HEK293 (cell line): ENCODE measurements around the gene FRMPD4.

Experiments
- CTCF ChIA-PET: fragments of 350-600 bp; formaldehyde crosslinking; extraction: SDS; loops from one replicate; lab custom pipeline; 2021; ENCODE audit warnings: antibody characterized with exemption; lab: Yijun Ruan, JAX
- POLR2A ChIA-PET: fragments of 300-600 bp; formaldehyde crosslinking; extraction: SDS; loops from one replicate; lab custom pipeline; 2020; ENCODE audit warnings: antibody characterized with exemption, inconsistent platforms; lab: Yijun Ruan, JAX
- H3K27ac ChIP-seq: fragments of 200-500 bp; sonication (Bioruptor generic); 2 replicates; pipeline ENCODE4 v1.5.1; 2014; ENCODE audit warnings: low read depth, low read length, control low read depth, inconsistent platforms; ENCODE audit errors: extremely low read depth
- H3K36me3 ChIP-seq, 2 experiments: fragments of 200-500 bp in 1 of 2; sonication (Bioruptor generic) in 1 of 2; 1 replicate in 1 of 2; 2 replicates in 1 of 2; pipeline ENCODE4 v1.5.1; 2014 to 2017; ENCODE audit warnings: inconsistent platforms in 2 of 2, low read length in 2 of 2; ENCODE audit not compliant: control insufficient read depth in 2 of 2, insufficient read depth in 1 of 2
- H3K4me1 ChIP-seq: fragments of 200-500 bp; sonication (Bioruptor generic); 2 replicates; pipeline ENCODE4 v1.5.1; 2014; ENCODE audit warnings: mild to moderate bottlenecking, low read length, inconsistent platforms; ENCODE audit not compliant: control insufficient read depth, insufficient read depth
- H3K4me3 ChIP-seq: 2 replicates; pipeline ENCODE4 v1.5.1; 2011; ENCODE audit warnings: low read depth, mild to moderate bottlenecking, control low read depth, low read length, moderate library complexity
- H3K9me3 ChIP-seq: fragments of 200-500 bp; sonication (Bioruptor generic); 2 replicates; pipeline ENCODE4 v1.5.1; 2014; ENCODE audit warnings: low read depth, low read length, inconsistent platforms; ENCODE audit not compliant: control insufficient read depth, insufficient read depth
- GFI1B ChIP-seq: fragments of 450-650 bp; formaldehyde crosslinking; IDR thresholded peaks from 2 replicates; pipeline ENCODE4 v1.5.1; 2016; ENCODE audit warnings: missing biosample characterization, missing genetic modification characterization
- GLI2 ChIP-seq: fragments of 450-650 bp; formaldehyde crosslinking; IDR thresholded peaks from 2 replicates; pipeline ENCODE4; 2017; ENCODE audit warnings: missing biosample characterization, missing genetic modification characterization, low read depth, borderline replicate concordance
- GLIS1 ChIP-seq: fragments of 450-650 bp; formaldehyde crosslinking; IDR thresholded peaks from 2 replicates; pipeline ENCODE4 v1.5.1; 2016; ENCODE audit warnings: missing biosample characterization, missing genetic modification characterization
- GLIS2 ChIP-seq: fragments of 450-650 bp; formaldehyde crosslinking; IDR thresholded peaks from 2 replicates; pipeline ENCODE4 v1.5.1; 2016; ENCODE audit warnings: missing biosample characterization, missing genetic modification characterization
- KLF16 ChIP-seq: fragments of 450-650 bp; formaldehyde crosslinking; IDR thresholded peaks from 2 replicates; pipeline ENCODE4 v1.5.1; 2017; ENCODE audit warnings: missing biosample characterization, missing genetic modification characterization
- KLF8 ChIP-seq: fragments of 450-650 bp; formaldehyde crosslinking; IDR thresholded peaks from 2 replicates; pipeline ENCODE4 v1.5.1; 2016; ENCODE audit warnings: missing biosample characterization, missing genetic modification characterization
- OVOL3 ChIP-seq: fragments of 450-650 bp; formaldehyde crosslinking; IDR thresholded peaks from 2 replicates; pipeline ENCODE4 v1.5.1; 2016; ENCODE audit warnings: missing biosample characterization, missing genetic modification characterization
- ZNF112 ChIP-seq: fragments of 450-650 bp; formaldehyde crosslinking; IDR thresholded peaks from 2 replicates; pipeline ENCODE4 v1.5.0; 2017; ENCODE audit warnings: missing biosample characterization, missing genetic modification characterization
- ZNF140 ChIP-seq: fragments of 450-650 bp; formaldehyde crosslinking; IDR thresholded peaks from 2 replicates; pipeline ENCODE4 v1.5.1; 2016; ENCODE audit warnings: missing biosample characterization, missing genetic modification characterization
- ZNF157 ChIP-seq: fragments of 450-650 bp; formaldehyde crosslinking; IDR thresholded peaks from 2 replicates; pipeline ENCODE4 v1.5.1; 2016; ENCODE audit warnings: missing biosample characterization, missing genetic modification characterization
- ZNF169 ChIP-seq: fragments of 450-650 bp; formaldehyde crosslinking; IDR thresholded peaks from 2 replicates; pipeline ENCODE4 v1.5.1; 2016; ENCODE audit warnings: missing biosample characterization, missing genetic modification characterization
- ZNF19 ChIP-seq: fragments of 450-650 bp; formaldehyde crosslinking; IDR thresholded peaks from 2 replicates; pipeline ENCODE4; 2016; ENCODE audit warnings: missing biosample characterization, missing genetic modification characterization, low read depth
- ZNF266 ChIP-seq: fragments of 450-650 bp; formaldehyde crosslinking; IDR thresholded peaks from 2 replicates; pipeline ENCODE4 v1.5.1; 2016; ENCODE audit warnings: missing biosample characterization, missing genetic modification characterization, low read depth
- ZNF501 ChIP-seq: fragments of 450-650 bp; formaldehyde crosslinking; IDR thresholded peaks from 2 replicates; pipeline ENCODE4 v1.5.1; 2016; ENCODE audit warnings: missing biosample characterization, missing genetic modification characterization
- ZNF544 ChIP-seq: fragments of 450-650 bp; formaldehyde crosslinking; IDR thresholded peaks from 2 replicates; pipeline ENCODE4 v1.5.0; 2017; ENCODE audit warnings: missing biosample characterization, missing genetic modification characterization
- ZNF549 ChIP-seq: fragments of 450-650 bp; IDR thresholded peaks from 2 replicates; pipeline ENCODE4 v1.5.1; 2018; ENCODE audit warnings: missing biosample characterization, missing genetic modification characterization, mild to moderate bottlenecking, inconsistent platforms, moderate library complexity
- ZNF555 ChIP-seq: fragments of 450-650 bp; formaldehyde crosslinking; conservative IDR thresholded peaks from 2 replicates; pipeline ENCODE4 v1.5.1; 2017; ENCODE audit warnings: missing biosample characterization, mild to moderate bottlenecking, missing genetic modification characterization, inconsistent platforms
- ZNF624 ChIP-seq: fragments of 450-650 bp; formaldehyde crosslinking; IDR thresholded peaks from 2 replicates; pipeline ENCODE4 v1.5.1; 2017; ENCODE audit warnings: missing biosample characterization, missing genetic modification characterization
- ZNF626 ChIP-seq: fragments of 450-650 bp; sonication (Bioruptor Pico); formaldehyde crosslinking; IDR thresholded peaks from 2 replicates; pipeline ENCODE4 v1.5.1; 2018; ENCODE audit warnings: missing biosample characterization, missing genetic modification characterization, inconsistent platforms
- ZNF654 ChIP-seq: fragments of 450-650 bp; formaldehyde crosslinking; IDR thresholded peaks from 2 replicates; pipeline ENCODE4 v1.5.1; 2016; ENCODE audit warnings: low read depth, missing biosample characterization, missing genetic modification characterization
- ZNF747 ChIP-seq: fragments of 450-650 bp; formaldehyde crosslinking; IDR thresholded peaks from 2 replicates; pipeline ENCODE4 v1.5.1; 2016; ENCODE audit warnings: missing biosample characterization, missing genetic modification characterization
- ZNF791 ChIP-seq: fragments of 450-650 bp; formaldehyde crosslinking; IDR thresholded peaks from 2 replicates; pipeline ENCODE4 v1.5.1; 2016; ENCODE audit warnings: missing biosample characterization, missing genetic modification characterization
- ZNF792 ChIP-seq: fragments of 450-650 bp; formaldehyde crosslinking; IDR thresholded peaks from 2 replicates; pipeline ENCODE4 v1.5.1; 2016; ENCODE audit warnings: missing biosample characterization, missing genetic modification characterization
- ZNF837 ChIP-seq: fragments of 450-650 bp; formaldehyde crosslinking; IDR thresholded peaks from 2 replicates; pipeline ENCODE4 v1.5.1; 2016; ENCODE audit warnings: missing biosample characterization, missing genetic modification characterization
- ZSCAN23 ChIP-seq: fragments of 450-650 bp; formaldehyde crosslinking; IDR thresholded peaks from 2 replicates; pipeline ENCODE4 v1.5.1; 2016; ENCODE audit warnings: missing biosample characterization, missing genetic modification characterization
- ZSCAN30 ChIP-seq: fragments of 450-650 bp; IDR thresholded peaks from 2 replicates; pipeline ENCODE4 v1.5.1; 2018; ENCODE audit warnings: missing biosample characterization, mild to moderate bottlenecking, missing genetic modification characterization, moderate library complexity
- TF ChIP-seq, protein P1 (sequence below): fragments of 450-650 bp; IDR thresholded peaks from 2 replicates; pipeline ENCODE4 v1.5.1; 2018; ENCODE audit warnings: missing biosample characterization, missing genetic modification characterization
- TF ChIP-seq, protein P2 (sequence below): fragments of 450-650 bp; formaldehyde crosslinking; IDR thresholded peaks from 2 replicates; pipeline ENCODE4 v1.5.1; 2016; ENCODE audit warnings: missing biosample characterization, missing genetic modification characterization
- TF ChIP-seq, protein P3 (sequence below): fragments of 450-650 bp; formaldehyde crosslinking; IDR thresholded peaks from 2 replicates; pipeline ENCODE4 v1.5.1; 2016; ENCODE audit warnings: missing biosample characterization, missing genetic modification characterization

FRMPD4 gene

GRCh38 chrX:12197030-12197429 is 58.8 kb downstream of the FRMPD4 start:
- Histone ChIP-seq H3K36me3 (no peaks in the 10 kb centered on the region), H3K4me3 (no peak overlapping the region), H3K4me1 (no peaks in the 10 kb centered on the region), H3K9me3 (no peaks in the 10 kb centered on the region), H3K27ac (no peak overlapping the region)
- TF ChIP-seq GLIS2 (no peak), ZNF791 (no peak)
- CTCF ChIA-PET: no interaction called here
- POLR2A ChIA-PET: no interaction called here

DNA sequence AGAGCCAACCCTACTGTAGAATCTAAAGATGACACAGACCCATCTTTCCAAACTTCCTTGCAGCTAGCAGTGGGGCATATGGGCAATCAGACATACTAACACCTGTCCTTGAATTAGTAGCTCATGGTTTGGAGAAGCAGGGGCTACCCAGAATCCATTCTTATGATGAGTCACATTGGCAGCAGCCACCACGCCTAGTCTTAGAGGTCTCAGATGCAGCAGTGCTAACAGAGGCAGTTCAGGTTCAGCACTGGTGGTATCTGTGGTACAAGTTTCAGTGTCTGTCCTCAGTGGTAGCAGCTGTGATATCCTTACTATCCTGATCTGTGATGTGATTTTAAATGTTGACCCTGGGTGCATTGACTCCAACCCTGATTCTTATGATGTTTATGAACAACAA is 68.1 kb downstream of the FRMPD4 start:
- Histone ChIP-seq H3K4me3 (no peak overlapping the region), H3K36me3 (no peaks in the 10 kb centered on the region), H3K27ac (no peak overlapping the region), H3K9me3 (no peaks in the 10 kb centered on the region), H3K4me1 (no peaks in the 10 kb centered on the region)
- CTCF ChIA-PET: no interaction called here
- TF ChIP-seq KLF8 (tag by site-specific recombination) (no peak), ZNF157 (tag by site-specific recombination) (no peak), ZNF112 (tag by site-specific recombination) (no peak), ZNF747 (tag by site-specific recombination) (no peak), ZNF555 (tag by site-specific recombination) (no peak), OVOL3 (tag by site-specific recombination) (no peak), ZNF792 (tag by site-specific recombination) (no peak), ZSCAN30 (no peak), ZNF549 (tag by site-specific recombination) (no peak), ZNF266 (no peak), KLF16 (tag by site-specific recombination) (no peak), ZNF140 (tag by site-specific recombination) (no peak), ZSCAN23 (no peak), GLI2 (tag by site-specific recombination) (no peak), ZNF501 (no peak)
- TF ChIP-seq, protein P1, sequence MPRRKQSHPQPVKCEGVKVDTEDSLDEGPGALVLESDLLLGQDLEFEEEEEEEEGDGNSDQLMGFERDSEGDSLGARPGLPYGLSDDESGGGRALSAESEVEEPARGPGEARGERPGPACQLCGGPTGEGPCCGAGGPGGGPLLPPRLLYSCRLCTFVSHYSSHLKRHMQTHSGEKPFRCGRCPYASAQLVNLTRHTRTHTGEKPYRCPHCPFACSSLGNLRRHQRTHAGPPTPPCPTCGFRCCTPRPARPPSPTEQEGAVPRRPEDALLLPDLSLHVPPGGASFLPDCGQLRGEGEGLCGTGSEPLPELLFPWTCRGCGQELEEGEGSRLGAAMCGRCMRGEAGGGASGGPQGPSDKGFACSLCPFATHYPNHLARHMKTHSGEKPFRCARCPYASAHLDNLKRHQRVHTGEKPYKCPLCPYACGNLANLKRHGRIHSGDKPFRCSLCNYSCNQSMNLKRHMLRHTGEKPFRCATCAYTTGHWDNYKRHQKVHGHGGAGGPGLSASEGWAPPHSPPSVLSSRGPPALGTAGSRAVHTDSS: no peak
- POLR2A ChIA-PET: no interaction called here

DNA sequence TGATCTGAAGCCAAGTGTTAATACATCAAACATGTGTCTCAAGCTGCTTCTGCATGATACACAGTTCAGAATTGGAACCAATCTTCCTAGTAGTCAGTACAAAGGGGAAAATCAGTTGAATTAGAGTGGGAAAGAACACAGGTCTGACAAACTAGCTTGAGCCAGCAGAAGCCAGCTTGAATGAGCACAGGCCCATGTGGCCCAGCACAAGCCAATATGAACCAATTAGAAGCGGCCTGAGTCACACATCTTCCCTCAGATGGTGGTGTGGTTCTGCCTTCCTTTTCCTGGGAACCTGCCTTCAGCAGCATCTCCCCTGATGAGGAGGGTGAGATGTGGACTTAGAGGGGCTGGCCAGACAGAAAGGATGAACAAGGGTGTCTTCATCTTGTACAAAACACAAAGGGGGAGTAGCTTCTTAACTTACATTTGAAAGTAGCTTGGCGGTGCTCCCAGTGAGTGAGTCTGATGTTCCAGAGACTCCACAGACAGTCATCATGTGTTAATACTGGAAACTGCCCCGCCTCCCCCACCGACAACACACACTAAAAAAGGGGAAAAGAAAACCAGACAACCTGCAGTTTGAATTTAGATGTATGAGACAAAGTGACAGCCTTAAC is 72.0 kb downstream of the FRMPD4 start:
- ChIA-PET POLR2A (no interaction called here), CTCF (no interaction called here)
- Histone ChIP-seq H3K27ac (no peak overlapping the region), H3K4me1 (no peaks in the 10 kb centered on the region), H3K9me3 (no peaks in the 10 kb centered on the region), H3K4me3 (no peak overlapping the region), H3K36me3 (no peaks in the 10 kb centered on the region)
- no peak for TF ChIP-seq ZNF654 (tag by site-specific recombination)
- no peak for TF ChIP-seq ZNF626
- no peak for TF ChIP-seq ZNF19 (tag by site-specific recombination)
- no peak for TF ChIP-seq ZNF544
- no peak for TF ChIP-seq GLIS1
- no peak for TF ChIP-seq GFI1B (tag by site-specific recombination)
- TF ChIP-seq, protein P2, sequence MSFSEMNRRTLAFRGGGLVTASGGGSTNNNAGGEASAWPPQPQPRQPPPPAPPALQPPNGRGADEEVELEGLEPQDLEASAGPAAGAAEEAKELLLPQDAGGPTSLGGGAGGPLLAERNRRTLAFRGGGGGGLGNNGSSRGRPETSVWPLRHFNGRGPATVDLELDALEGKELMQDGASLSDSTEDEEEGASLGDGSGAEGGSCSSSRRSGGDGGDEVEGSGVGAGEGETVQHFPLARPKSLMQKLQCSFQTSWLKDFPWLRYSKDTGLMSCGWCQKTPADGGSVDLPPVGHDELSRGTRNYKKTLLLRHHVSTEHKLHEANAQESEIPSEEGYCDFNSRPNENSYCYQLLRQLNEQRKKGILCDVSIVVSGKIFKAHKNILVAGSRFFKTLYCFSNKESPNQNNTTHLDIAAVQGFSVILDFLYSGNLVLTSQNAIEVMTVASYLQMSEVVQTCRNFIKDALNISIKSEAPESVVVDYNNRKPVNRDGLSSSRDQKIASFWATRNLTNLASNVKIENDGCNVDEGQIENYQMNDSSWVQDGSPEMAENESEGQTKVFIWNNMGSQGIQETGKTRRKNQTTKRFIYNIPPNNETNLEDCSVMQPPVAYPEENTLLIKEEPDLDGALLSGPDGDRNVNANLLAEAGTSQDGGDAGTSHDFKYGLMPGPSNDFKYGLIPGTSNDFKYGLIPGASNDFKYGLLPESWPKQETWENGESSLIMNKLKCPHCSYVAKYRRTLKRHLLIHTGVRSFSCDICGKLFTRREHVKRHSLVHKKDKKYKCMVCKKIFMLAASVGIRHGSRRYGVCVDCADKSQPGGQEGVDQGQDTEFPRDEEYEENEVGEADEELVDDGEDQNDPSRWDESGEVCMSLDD (tag by site-specific recombination): no peak
- TF ChIP-seq, protein P3, sequence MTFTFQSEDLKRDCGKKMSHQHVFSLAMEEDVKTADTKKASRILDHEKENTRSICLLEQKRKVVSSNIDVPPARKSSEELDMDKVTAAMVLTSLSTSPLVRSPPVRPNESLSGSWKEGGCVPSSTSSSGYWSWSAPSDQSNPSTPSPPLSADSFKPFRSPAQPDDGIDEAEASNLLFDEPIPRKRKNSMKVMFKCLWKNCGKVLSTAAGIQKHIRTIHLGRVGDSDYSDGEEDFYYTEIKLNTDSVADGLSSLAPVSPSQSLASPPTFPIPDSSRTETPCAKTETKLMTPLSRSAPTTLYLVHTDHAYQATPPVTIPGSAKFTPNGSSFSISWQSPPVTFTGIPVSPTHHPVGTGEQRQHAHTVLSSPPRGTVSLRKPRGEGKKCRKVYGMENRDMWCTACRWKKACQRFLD (tag by site-specific recombination): no peak
- TF ChIP-seq ZNF624: no peak
- TF ChIP-seq ZNF169 (tag by site-specific recombination): no peak
- no peak for TF ChIP-seq ZNF837 (tag by site-specific recombination)
